H1 (cell line): Measurements from ENCODE around the gene GJB3. TPM values are rescaled to one million over a fixed set of nuclear protein-coding genes. Genes with fewer than 3 reads are reported as not detected.
A peak's percentile ranks its signal among the peaks of the same experiment; 100 is the strongest.

Source experiments
- CTCF ChIA-PET: fragments of 300-600 bp; sonication (Branson Sonifier 250); formaldehyde crosslinking; loops from one replicate; lab custom pipeline; 2021; ENCODE audit not compliant: partially characterized antibody; lab: Charles Lee
- POLR2A ChIA-PET: fragments of 300-600 bp; sonication (Branson Sonifier 250); formaldehyde crosslinking; loops from one replicate; lab custom pipeline; 2021; ENCODE audit warnings: inconsistent platforms; ENCODE audit not compliant: partially characterized antibody; lab: Charles Lee
- DNase-seq, 2 experiments: peaks; one replicate each; pipeline versions ENCODE4 v3.0.0 to v3.0.0-alpha.2; 2010 to 2022; ENCODE audit warnings: low spot score in 2 of 2, low read depth in 1 of 2, mixed read lengths in 1 of 2
- FAIRE-seq: peaks from 2 replicates; lab custom pipeline; 2011; peaks lifted over from hg19 to GRCh38; lab: Jason Lieb, UNC
- H2AFZ ChIP-seq: 2 replicates; pipeline ENCODE4 v1.8.1; 2012; ENCODE audit warnings: low read length, inconsistent platforms
- H2AK5ac ChIP-seq: 2 replicates; pipeline ENCODE4 v1.6.1; 2013; ENCODE audit warnings: low read depth, low read length
- H2BK120ac ChIP-seq: replicated peaks from 2 replicates; pipeline ENCODE3; 2013; ENCODE audit warnings: low read depth, low read length, inconsistent platforms
- H2BK12ac ChIP-seq: 2 replicates; pipeline ENCODE4 v1.6.1; 2013; ENCODE audit warnings: low read depth, low read length
- H2BK15ac ChIP-seq: 2 replicates; pipeline ENCODE4 v1.6.1; 2013; ENCODE audit warnings: low read length
- H2BK20ac ChIP-seq: 2 replicates; pipeline ENCODE4 v1.6.1; 2013; ENCODE audit warnings: low read length
- H2BK5ac ChIP-seq: 2 replicates; pipeline ENCODE4 v1.6.1; 2013; ENCODE audit warnings: low read depth, low read length
- H3K14ac ChIP-seq: 2 replicates; pipeline ENCODE4 v1.6.1; 2013; ENCODE audit warnings: inconsistent platforms; ENCODE audit not compliant: insufficient read length
- H3K18ac ChIP-seq: 2 replicates; pipeline ENCODE4 v1.6.1; 2013; ENCODE audit warnings: low read length; ENCODE audit errors: extremely low read depth
- H3K23ac ChIP-seq: 2 replicates; pipeline ENCODE4 v1.6.1; 2013; ENCODE audit warnings: inconsistent platforms; ENCODE audit not compliant: insufficient read length
- H3K23me2 ChIP-seq: 2 replicates; pipeline ENCODE4 v1.6.1; 2013; ENCODE audit warnings: low read depth, low read length
- H3K27ac ChIP-seq: 2 replicates; pipeline ENCODE4 v1.6.1; 2011; ENCODE audit warnings: low read depth, low read length, inconsistent platforms
- H3K27me3 ChIP-seq, 4 experiments: replicated peaks in 1 of 4; 1 replicate in 1 of 4; 2 replicates in 3 of 4; pipeline versions ENCODE4 v1.6.1 to v1.8.1; 2011 to 2013; ENCODE audit warnings: low read length in 3 of 4, mild to moderate bottlenecking in 3 of 4, inconsistent platforms in 2 of 4, mixed read lengths in 2 of 4, moderate library complexity in 1 of 4; ENCODE audit not compliant: control insufficient read depth in 3 of 4, insufficient read depth in 3 of 4; ENCODE audit errors: extremely low read depth in 1 of 4
- H3K36me3 ChIP-seq, 4 experiments: 2 replicates each; pipeline versions ENCODE4 v1.6.1 to v1.8.1; 2011 to 2013; ENCODE audit warnings: mild to moderate bottlenecking in 4 of 4, low read length in 3 of 4, moderate library complexity in 2 of 4, control low read depth in 1 of 4, inconsistent platforms in 1 of 4; ENCODE audit not compliant: insufficient read depth in 4 of 4, control insufficient read depth in 2 of 4
- H3K4ac ChIP-seq: replicated peaks from 2 replicates; pipeline ENCODE3; 2013; ENCODE audit warnings: low read length, low read depth, mixed read lengths, inconsistent platforms; ENCODE audit not compliant: insufficient read length
- H3K4me1 ChIP-seq, 4 experiments: replicated peaks in 1 of 4; 1 replicate in 1 of 4; 2 replicates in 3 of 4; pipeline versions ENCODE4 v1.6.1 to v1.8.1; 2011 to 2013; ENCODE audit warnings: low read length in 3 of 4, inconsistent platforms in 2 of 4, mixed read lengths in 1 of 4; ENCODE audit not compliant: insufficient read depth in 4 of 4, control insufficient read depth in 3 of 4
- H3K4me2 ChIP-seq, 2 experiments: 2 replicates each; pipeline versions ENCODE4 v1.6.1 to v1.8.1; 2011 to 2013; ENCODE audit warnings: low read depth in 2 of 2, low read length in 2 of 2, control low read depth in 1 of 2, inconsistent platforms in 1 of 2, mild to moderate bottlenecking in 1 of 2; ENCODE audit not compliant: insufficient read depth in 1 of 2
- H3K4me3 ChIP-seq, 4 experiments: fragments of 200-600, 300-600 bp in 1 of 4; sonication (generic), shearing (Covaris generic), sonication (Bioruptor Twin) in 1 of 4; 2 replicates each; pipeline versions ENCODE4 v1.5.1 to v1.8.1; 2011 to 2016; ENCODE audit warnings: low read length in 4 of 4, low read depth in 3 of 4, control low read depth in 2 of 4, inconsistent platforms in 2 of 4, mild to moderate bottlenecking in 2 of 4, mixed read lengths in 1 of 4, moderate library complexity in 1 of 4; ENCODE audit not compliant: insufficient read depth in 2 of 4; ENCODE audit errors: extremely low read depth in 1 of 4
- H3K56ac ChIP-seq: replicated peaks from 2 replicates; pipeline ENCODE3; 2013; ENCODE audit warnings: low read depth, mild to moderate bottlenecking, mixed read lengths, low read length, inconsistent platforms; ENCODE audit not compliant: insufficient read length
- H3K79me1 ChIP-seq: 2 replicates; pipeline ENCODE4 v1.6.1; 2013; ENCODE audit warnings: low read depth, low read length, control low read depth
- H3K79me2 ChIP-seq, 2 experiments: 2 replicates each; pipeline versions ENCODE4 v1.6.1 to v1.8.1; 2012 to 2013; ENCODE audit warnings: low read length in 2 of 2, mild to moderate bottlenecking in 2 of 2, inconsistent platforms in 1 of 2; ENCODE audit not compliant: insufficient read depth in 2 of 2, control insufficient read depth in 1 of 2
- H3K9ac ChIP-seq, 4 experiments: replicated peaks in 1 of 4; 1 replicate in 1 of 4; 2 replicates in 3 of 4; pipeline versions ENCODE4 v1.6.1 to v1.8.1; 2011 to 2013; ENCODE audit warnings: low read depth in 3 of 4, low read length in 3 of 4, control low read depth in 2 of 4, mild to moderate bottlenecking in 2 of 4, moderate library complexity in 2 of 4, inconsistent platforms in 1 of 4; ENCODE audit errors: extremely low read depth in 1 of 4
- H3K9me3 ChIP-seq, 2 experiments: 2 replicates each; pipeline versions ENCODE4 v1.6.1 to v1.8.1; 2012 to 2013; ENCODE audit warnings: mild to moderate bottlenecking in 2 of 2, moderate library complexity in 2 of 2, control low read depth in 1 of 2, inconsistent platforms in 1 of 2, low read depth in 1 of 2, low read length in 1 of 2, mixed read lengths in 1 of 2; ENCODE audit not compliant: insufficient read depth in 2 of 2
- H4K20me1 ChIP-seq, 2 experiments: replicated peaks in 1 of 2; 2 replicates each; pipeline versions ENCODE3 to v1.8.1; 2011 to 2013; ENCODE audit warnings: inconsistent platforms in 2 of 2, low read length in 2 of 2, mild to moderate bottlenecking in 1 of 2; ENCODE audit not compliant: insufficient read depth in 2 of 2, control insufficient read depth in 1 of 2
- H4K5ac ChIP-seq: 2 replicates; pipeline ENCODE4 v1.6.1; 2013; ENCODE audit warnings: low read length, low read depth, mixed read lengths, inconsistent platforms; ENCODE audit not compliant: insufficient read length
- H4K8ac ChIP-seq: 2 replicates; pipeline ENCODE4 v1.8.0; 2013; ENCODE audit warnings: mild to moderate bottlenecking, moderate library complexity, low read length, inconsistent platforms; ENCODE audit not compliant: insufficient read depth; ENCODE audit errors: extremely low read depth
- H4K91ac ChIP-seq: replicated peaks from 2 replicates; pipeline ENCODE3; 2013; ENCODE audit warnings: low read length, mixed read lengths, inconsistent platforms; ENCODE audit not compliant: insufficient read length
- ASH2L ChIP-seq: fragments of 200-600, 300-600 bp; sonication (generic); IDR thresholded peaks from one replicate; pipeline ENCODE4 v1.7.1; 2017; ENCODE audit warnings: low read length
- HDAC6 ChIP-seq: IDR thresholded peaks from one replicate; pipeline ENCODE4 v1.7.1; 2012; ENCODE audit warnings: low read depth, mild to moderate bottlenecking, inconsistent platforms, low read length, moderate library complexity
- KDM4A ChIP-seq: IDR thresholded peaks from one replicate; pipeline ENCODE4 v1.7.1; 2012; ENCODE audit warnings: low read depth, mild to moderate bottlenecking, moderate library complexity, low read length, inconsistent platforms; ENCODE audit not compliant: severe bottlenecking
- KDM5A ChIP-seq: fragments of 200-600 bp; IDR thresholded peaks from 2 replicates; pipeline ENCODE4 v1.7.1; 2012; ENCODE audit warnings: mild to moderate bottlenecking, low read length, inconsistent platforms, mixed read lengths
- POLR2AphosphoS5 ChIP-seq: IDR thresholded peaks from 2 replicates; pipeline ENCODE4 v1.6.1; 2011; ENCODE audit warnings: low read depth, low read length
- SUZ12 ChIP-seq: fragments of 200-600 bp; sonication (generic); IDR thresholded peaks from 2 replicates; pipeline ENCODE4 v1.6.1; 2012; ENCODE audit warnings: mild to moderate bottlenecking, inconsistent platforms, low read length, moderate library complexity, mixed read lengths
- WGBS, 2 experiments: shearing (Covaris generic) in 1 of 2; methylation state at CpG; one replicate each; pipeline versions ENCODE4 v1.1.6 to v1.1.7; 2013 to 2015; ENCODE audit warnings: low lambda C conversion rate in 2 of 2, mixed read lengths in 2 of 2, inconsistent platforms in 1 of 2, low coverage in 1 of 2, missing lambda C conversion rate in 1 of 2; ENCODE audit not compliant: insufficient replicate concordance in 2 of 2, insufficient coverage in 1 of 2, insufficient read length in 1 of 2; ENCODE audit errors: extremely low coverage in 1 of 2, missing lambda C conversion rate in 1 of 2; 5-methylcytosine and 5-hydroxymethylcytosine counted together
- polyA plus RNA-seq, 7 experiments: library from polyadenylated mRNA; depleted of rRNA in 3 of 7; stranded (reverse) in 5 of 7; unstranded in 2 of 7; fragments of >200 nt in 5 of 7; fragments of 200-250 nt in 2 of 7; gene quantifications; 1 replicate in 5 of 7; 2 replicates in 1 of 7; 4 replicates in 1 of 7; pipeline versions ENCODE4 v1.2.1 to v1.2.3, GENCODE V29; 2011 to 2013; ENCODE audit warnings: missing spikeins in 2 of 7, mixed read lengths in 2 of 7
- total RNA-seq: library from RNA; stranded (reverse); fragmentation: NEBNext Ultra II Directional; extraction: Animal tissue kit (Norgen Biotek cat#: 25700); gene quantifications from 2 replicates; pipeline ENCODE4 v1.2.1, GENCODE V29; 2021
- TF ChIP-seq, protein P1 (sequence below): IDR thresholded peaks from 2 replicates; pipeline ENCODE4 v1.6.1; 2012; ENCODE audit warnings: low read length, inconsistent platforms
- TF ChIP-seq, protein P2 (sequence below): IDR thresholded peaks from 2 replicates; pipeline ENCODE4 v1.6.1; 2012; ENCODE audit warnings: inconsistent platforms

The GJB3 gene
- total and polyA plus RNA-seq, 2 of the 8 experiments (the other 6 are each of a cell fraction or from before 2014, with no cell fraction given) = 0.93 to 1.6 TPM

DNA sequence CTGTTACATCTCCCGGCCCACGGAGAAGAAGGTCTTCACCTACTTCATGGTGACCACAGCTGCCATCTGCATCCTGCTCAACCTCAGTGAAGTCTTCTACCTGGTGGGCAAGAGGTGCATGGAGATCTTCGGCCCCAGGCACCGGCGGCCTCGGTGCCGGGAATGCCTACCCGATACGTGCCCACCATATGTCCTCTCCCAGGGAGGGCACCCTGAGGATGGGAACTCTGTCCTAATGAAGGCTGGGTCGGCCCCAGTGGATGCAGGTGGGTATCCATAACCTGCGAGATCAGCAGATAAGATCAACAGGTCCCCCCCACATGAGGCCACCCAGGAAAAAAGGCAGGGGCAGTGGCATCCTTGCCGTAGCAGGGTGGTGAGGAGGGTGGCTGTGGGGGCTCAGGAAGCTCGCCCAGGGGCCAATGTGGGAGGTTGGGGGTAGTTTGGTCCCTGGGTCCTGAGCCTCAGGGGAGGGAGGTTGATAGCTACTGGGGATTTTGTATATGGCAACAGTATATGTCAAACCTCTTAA is 19.2 kb upstream of the GJB3 start:
- CTCF ChIA-PET = interaction anchor here (1.3 to 1.4 kb wide), 2 partner anchors 9 to 12 kb away, joined by 3 read pairs; no protein-coding TSS in a partner anchor
- H3K4me2 ChIP-seq = no peak overlapping the region

More for the DNA sequence above, 19.2 kb upstream of the GJB3 start:
- H3K18ac ChIP-seq = no peak overlapping the region
- H2BK15ac ChIP-seq = no peak overlapping the region
- H2BK20ac ChIP-seq = no peak overlapping the region
- POLR2A ChIA-PET = no interaction called here
- H3K36me3 ChIP-seq = no peaks in the 10 kb centered on the region
- H3K14ac ChIP-seq = no peak overlapping the region
- no peaks in the 10 kb centered on the region for H3K79me1 ChIP-seq
- H4K20me1 ChIP-seq = no peaks in the 10 kb centered on the region
- no peak overlapping the region for H4K91ac ChIP-seq
- H3K9ac ChIP-seq = no peak overlapping the region
- H3K4ac ChIP-seq = no peak overlapping the region
- H3K4me1 ChIP-seq = peaks cover 5 to 20% (median 8%) of the 10 kb centered on the region in 4 experiments
- no peak overlapping the region for H2AFZ ChIP-seq
- H4K5ac ChIP-seq = no peak overlapping the region
- TF ChIP-seq KDM5A = no peak
- TF ChIP-seq ASH2L = no peak
- no peak for TF ChIP-seq HDAC6
- no peak for TF ChIP-seq SUZ12
- TF ChIP-seq, protein P1, sequence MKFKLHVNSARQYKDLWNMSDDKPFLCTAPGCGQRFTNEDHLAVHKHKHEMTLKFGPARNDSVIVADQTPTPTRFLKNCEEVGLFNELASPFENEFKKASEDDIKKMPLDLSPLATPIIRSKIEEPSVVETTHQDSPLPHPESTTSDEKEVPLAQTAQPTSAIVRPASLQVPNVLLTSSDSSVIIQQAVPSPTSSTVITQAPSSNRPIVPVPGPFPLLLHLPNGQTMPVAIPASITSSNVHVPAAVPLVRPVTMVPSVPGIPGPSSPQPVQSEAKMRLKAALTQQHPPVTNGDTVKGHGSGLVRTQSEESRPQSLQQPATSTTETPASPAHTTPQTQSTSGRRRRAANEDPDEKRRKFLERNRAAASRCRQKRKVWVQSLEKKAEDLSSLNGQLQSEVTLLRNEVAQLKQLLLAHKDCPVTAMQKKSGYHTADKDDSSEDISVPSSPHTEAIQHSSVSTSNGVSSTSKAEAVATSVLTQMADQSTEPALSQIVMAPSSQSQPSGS = no peak
- TF ChIP-seq, protein P2, sequence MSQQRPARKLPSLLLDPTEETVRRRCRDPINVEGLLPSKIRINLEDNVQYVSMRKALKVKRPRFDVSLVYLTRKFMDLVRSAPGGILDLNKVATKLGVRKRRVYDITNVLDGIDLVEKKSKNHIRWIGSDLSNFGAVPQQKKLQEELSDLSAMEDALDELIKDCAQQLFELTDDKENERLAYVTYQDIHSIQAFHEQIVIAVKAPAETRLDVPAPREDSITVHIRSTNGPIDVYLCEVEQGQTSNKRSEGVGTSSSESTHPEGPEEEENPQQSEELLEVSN = no peak
- no peak for TF ChIP-seq KDM4A
- no peak for TF ChIP-seq POLR2AphosphoS5
- H2BK5ac ChIP-seq = no peak overlapping the region
- no peak overlapping the region for H3K23ac ChIP-seq
- H3K27ac ChIP-seq = no peak overlapping the region
- H3K9me3 ChIP-seq = no peaks in the 10 kb centered on the region; a peak in 1 of 4 replicates
- no peak overlapping the region for H2AK5ac ChIP-seq
- 96% methylated on average over 13 of the region's 13 CpGs; no CpG with 5 or more reads in 1 of the 2 experiments for WGBS, 2 experiments
- no peaks in the 10 kb centered on the region; a peak in 1 of 7 replicates for H3K27me3 ChIP-seq
- peak overlapping the region; percentile 35; the same call in 1 of the 2 replicates for H2BK12ac ChIP-seq
- H3K56ac ChIP-seq = no peak overlapping the region
- no peak overlapping the region for H3K4me3 ChIP-seq
- no peaks in the 10 kb centered on the region for H3K23me2 ChIP-seq
- DNase-seq = no peak
- H2BK120ac ChIP-seq = no peak overlapping the region
- no peak overlapping the region for H4K8ac ChIP-seq
- no peak for FAIRE-seq
- H3K79me2 ChIP-seq = no peaks in the 10 kb centered on the region
